HepG2 (cell line): ENCODE measurements around the gene PPP2R5D. TPM values are rescaled to one million over a fixed set of nuclear protein-coding genes. Genes with fewer than 3 reads are reported as not detected.

Source experiments
- ATAC-seq: fragments of 200-7000 bp; cut with Tn5 transposase; 3 replicates; pipeline ENCODE4 v1.9.1; 2020; ENCODE audit warnings: mild to moderate bottlenecking, moderate library complexity
- BruUV-seq: library from RNA; stranded (reverse); fragments of 400-500 nt; replicated peaks from 2 replicates; lab custom pipeline; 2021; lab: Mats Ljungman, UMichigan
- CTCF ChIA-PET: fragments of 300-600 bp; formaldehyde crosslinking; extraction: SDS; loops from one replicate; lab custom pipeline; 2021; ENCODE audit warnings: low total read pairs, inconsistent platforms, low intra/inter-chr PET ratio; lab: Yijun Ruan, JAX
- POLR2A ChIA-PET: fragments of 350-600 bp; sonication (Branson Sonifier 250); formaldehyde crosslinking; loops from one replicate; lab custom pipeline; 2020; ENCODE audit warnings: antibody characterized with exemption, inconsistent platforms; lab: Yijun Ruan, JAX
- DNase-seq: peaks from one replicate; pipeline ENCODE4 v3.0.0-alpha.2; 2015; ENCODE audit warnings: low spot score
- FAIRE-seq: peaks from 3 replicates; lab custom pipeline; 2011; peaks lifted over from hg19 to GRCh38; lab: Jason Lieb, UNC
- H2AFZ ChIP-seq: one replicate; pipeline ENCODE4 v1.6.1; 2011; ENCODE audit warnings: low read length, inconsistent platforms
- H3K27ac ChIP-seq: fragments of 300-600 bp; 3 replicates; pipeline ENCODE4 v1.8.0; 2011; ENCODE audit warnings: mixed run types, mild to moderate bottlenecking, mixed read lengths, low read length, inconsistent platforms; ENCODE audit not compliant: insufficient read depth; ENCODE audit errors: extremely low read length
- H3K27me3 ChIP-seq, 2 experiments: fragments of 200-600 bp in 1 of 2; 2 replicates in 1 of 2; 3 replicates in 1 of 2; pipeline versions ENCODE4 v1.6.0 to v1.8.0; 2011; ENCODE audit warnings: low read length in 2 of 2, mild to moderate bottlenecking in 2 of 2, moderate library complexity in 2 of 2, inconsistent platforms in 1 of 2; ENCODE audit not compliant: insufficient read depth in 2 of 2, control insufficient read depth in 1 of 2
- H3K36me3 ChIP-seq, 2 experiments: fragments of 200-600 bp in 1 of 2; replicated peaks in 1 of 2; 2 replicates in 1 of 2; 3 replicates in 1 of 2; pipeline versions ENCODE4 v1.5.1 to v1.8.0; 2011; ENCODE audit warnings: low read length in 2 of 2, inconsistent platforms in 1 of 2; ENCODE audit not compliant: insufficient read depth in 2 of 2, control insufficient read depth in 1 of 2
- H3K4me1 ChIP-seq: 2 replicates; pipeline ENCODE4 v1.5.1; 2012; ENCODE audit warnings: low read length, inconsistent platforms; ENCODE audit not compliant: insufficient read depth
- H3K4me2 ChIP-seq: 2 replicates; pipeline ENCODE4 v1.6.0; 2011; ENCODE audit warnings: low read depth, low read length, inconsistent platforms
- H3K4me3 ChIP-seq, 3 experiments: fragments of 200-600 bp in 1 of 3; sonication (generic), shearing (Covaris generic) in 1 of 3; replicated peaks in 1 of 3; 2 replicates each; pipeline ENCODE4 v1.5.1; 2011 to 2016; ENCODE audit warnings: low read length in 3 of 3, inconsistent platforms in 2 of 3, low read depth in 2 of 3, mild to moderate bottlenecking in 2 of 3, control low read depth in 1 of 3, mixed read lengths in 1 of 3; ENCODE audit not compliant: insufficient read depth in 1 of 3
- H3K79me2 ChIP-seq: one replicate; pipeline ENCODE4 v1.6.1; 2011; ENCODE audit warnings: low read length, inconsistent platforms; ENCODE audit not compliant: insufficient read depth
- H3K9ac ChIP-seq: 2 replicates; pipeline ENCODE4 v1.6.0; 2011; ENCODE audit warnings: mild to moderate bottlenecking, low read depth, low read length, inconsistent platforms; ENCODE audit not compliant: insufficient read depth
- H3K9me3 ChIP-seq: 2 replicates; pipeline ENCODE4 v1.5.1; 2012; ENCODE audit warnings: mild to moderate bottlenecking, low read length
- H4K20me1 ChIP-seq: 2 replicates; pipeline ENCODE4 v1.6.0; 2011; ENCODE audit warnings: inconsistent platforms, mild to moderate bottlenecking, low read length, moderate library complexity; ENCODE audit not compliant: insufficient read depth
- AGO2 ChIP-seq: fragments of 200-400 bp; formaldehyde crosslinking; optimal IDR thresholded peaks from 2 replicates; pipeline ENCODE3; 2017; ENCODE audit warnings: mild to moderate bottlenecking, low read depth, low read length, moderate library complexity
- DNMT1 ChIP-seq: sonication (generic); formaldehyde crosslinking; IDR thresholded peaks from 2 replicates; pipeline ENCODE4 v1.5.1; 2020; ENCODE audit warnings: mild to moderate bottlenecking, missing genetic modification reagents
- FOSL2 ChIP-seq: sonication (generic); formaldehyde crosslinking; IDR thresholded peaks from 2 replicates; pipeline ENCODE4 v1.4.0; 2020; ENCODE audit warnings: missing genetic modification reagents
- HOXA9 ChIP-seq: sonication (generic); formaldehyde crosslinking; IDR thresholded peaks from 2 replicates; pipeline ENCODE4 v1.8.1; 2022; ENCODE audit warnings: missing genetic modification reagents, mild to moderate bottlenecking, moderate library complexity, borderline replicate concordance
- KDM5A ChIP-seq: fragments of 200-600 bp; sonication (generic); IDR thresholded peaks from 2 replicates; pipeline ENCODE4 v1.7.0; 2018; ENCODE audit warnings: antibody characterized with exemption, mild to moderate bottlenecking, low read length, borderline replicate concordance
- MAFF ChIP-seq: IDR thresholded peaks from 2 replicates; pipeline ENCODE4 v1.6.1; 2011; ENCODE audit warnings: low read depth, low read length, improper control_type of control experiment
- PLRG1 ChIP-seq: fragments of 450-650 bp; conservative IDR thresholded peaks from 2 replicates; pipeline ENCODE4 v1.6.1; 2016
- POLR2A ChIP-seq, 2 experiments: IDR thresholded peaks; 2 replicates each; pipeline ENCODE4 v1.6.1; 2011; ENCODE audit warnings: low read depth in 2 of 2, low read length in 2 of 2, mild to moderate bottlenecking in 1 of 2, moderate library complexity in 1 of 2; ENCODE audit not compliant: insufficient read depth in 1 of 2
- POLR2G ChIP-seq: fragments of 200-400 bp; formaldehyde crosslinking; IDR thresholded peaks from 2 replicates; pipeline ENCODE4 v1.6.1; 2018; ENCODE audit warnings: mild to moderate bottlenecking, low read depth, low read length, moderate library complexity
- RBFOX2 ChIP-seq: fragments of 200-400 bp; formaldehyde crosslinking; IDR thresholded peaks from 2 replicates; pipeline ENCODE4 v1.6.1; 2017; ENCODE audit warnings: low read depth, mild to moderate bottlenecking, low read length
- SALL2 ChIP-seq: sonication (generic); formaldehyde crosslinking; IDR thresholded peaks from 2 replicates; pipeline ENCODE4 v1.8.1; 2023; ENCODE audit warnings: mild to moderate bottlenecking, missing genetic modification reagents, inconsistent platforms
- THAP7 ChIP-seq: sonication (generic); formaldehyde crosslinking; IDR thresholded peaks from 2 replicates; pipeline ENCODE4 v1.8.1; 2023; ENCODE audit warnings: mild to moderate bottlenecking, missing genetic modification reagents
- ZNF577 ChIP-seq: sonication (generic); formaldehyde crosslinking; IDR thresholded peaks from 2 replicates; pipeline ENCODE4 v1.4.0; 2020; ENCODE audit warnings: mild to moderate bottlenecking, low read depth, missing genetic modification reagents, borderline replicate concordance
- ZNF841 ChIP-seq: sonication (generic); formaldehyde crosslinking; IDR thresholded peaks from 2 replicates; pipeline ENCODE4 v1.8.1; 2023; ENCODE audit warnings: missing genetic modification reagents, borderline replicate concordance
- WGBS: methylation state at CpG from one replicate; pipeline ENCODE4 v1.1.6; 2017; ENCODE audit warnings: low lambda C conversion rate; 5-methylcytosine and 5-hydroxymethylcytosine counted together
- in situ Hi-C: cut with HindIII; loops from 2 replicates; pipeline ENCODE4 v1.10.0; 2017; ENCODE audit warnings: low pct_unique_long_range_greater_than_20kb; ENCODE audit not compliant: extremely low pct_ligation_motif_present
- intact Hi-C: fragments of 100-400 bp; cut with micrococcal nuclease; formaldehyde crosslinking; loops from one replicate; pipeline ENCODE4 v1.10.0; 2022; ENCODE audit not compliant: unreplicated experiment
- polyA plus RNA-seq, 8 experiments: library from polyadenylated mRNA; depleted of rRNA in 3 of 8; stranded (reverse) in 7 of 8; unstranded in 1 of 8; fragments of >200 nt; fragmentation: Illumina TruSeq in 4 of 8; extraction: Trizol in 4 of 8; gene quantifications; 2 replicates each; pipeline versions ENCODE4 v1.2.1 to v1.2.3, GENCODE V29; 2011 to 2016; ENCODE audit warnings: low read depth in 4 of 8, missing spikeins in 1 of 8, mixed read lengths in 1 of 8; ENCODE audit not compliant: insufficient read depth in 1 of 8
- total RNA-seq, 5 experiments: library from RNA; depleted of rRNA; stranded (reverse); fragments of >200 nt; fragmentation: Illumina TruSeq; extraction: Trizol; gene quantifications; 2 replicates each; pipeline ENCODE4 v1.2.3, GENCODE V29; 2016; ENCODE audit warnings: low read depth in 1 of 5

PPP2R5D gene
- total and polyA plus RNA-seq, 2 of the 13 experiments (the other 11 are each of a cell fraction or from before 2014, with no cell fraction given), result 53.7 to 60.4 TPM

GRCh38 chr6:43040542-43041257 is 56.3 kb downstream of the PPP2R5D start:
- FAIRE-seq (no peak), ATAC-seq (no peak), DNase-seq (no peak)
- H3K27ac ChIP-seq, result no peak overlapping the region
- no TSS peak for BruUV-seq
- H3K27me3 ChIP-seq, result no peaks in the 10 kb centered on the region
- H3K79me2 ChIP-seq, result no peaks in the 10 kb centered on the region
- H3K4me2 ChIP-seq, result no peak overlapping the region
- peaks cover 46 to 74% of the 10 kb centered on the region in 2 experiments for H3K36me3 ChIP-seq
- POLR2A ChIA-PET, result interaction anchor here (0.6 to 1.4 kb wide), 2 partner anchors 13 to 136 kb away, joined by 3 to 4 read pairs; partner anchors contain the start of gene CUL7
- intact Hi-C loops, result no loop called here
- H2AFZ ChIP-seq, result no peak overlapping the region
- CTCF ChIA-PET, result no interaction called here
- H3K4me3 ChIP-seq, result no peak overlapping the region
- TF ChIP-seq POLR2G (peak; percentile 47), HOXA9 (no peak), PLRG1 (no peak), FOSL2 (CRISPR knock-in tag) (no peak), MAFF (no peak), ZNF577 (CRISPR knock-in tag) (no peak), SALL2 (no peak), ZNF841 (no peak), POLR2A (IDR thresholded peaks at IDR 0.05; ENCODE audit: insufficient read depth in 1 of 2, low read depth in 2 of 2, low read length in 2 of 2) (0 out of 4 replicates have a peak, but pooled peaks have one; percentile 0 to 13), RBFOX2 (peak; percentile 67), KDM5A (no peak), AGO2 (peak; percentile 88), DNMT1 (CRISPR knock-in tag) (no peak), THAP7 (CRISPR knock-in tag) (no peak)
- H3K9me3 ChIP-seq, result no peaks in the 10 kb centered on the region
- no peak overlapping the region for H3K9ac ChIP-seq
- WGBS, result 98% methylated on average over 18 of the region's 18 CpGs
- in situ Hi-C loops, result no loop called here
- H4K20me1 ChIP-seq, result peaks cover under 1% of the 10 kb centered on the region; the same call in 1 of the 2 replicates
- peaks cover 4% of the 10 kb centered on the region for H3K4me1 ChIP-seq
